Non-pigmented ciliary epithelial cell (primary cell): Measurements from ENCODE around the gene PWWP2B.
"Not testable (repeated sequence)": the region's sequence is repeated elsewhere in the genome, so short reads cannot be mapped to it uniquely, and the experiment has no call there.

Experiments used
- DNase-seq: peaks from one replicate; pipeline ENCODE4 v3.0.0-alpha.2; 2010; ENCODE audit warnings: low read depth

The PWWP2B gene

DNA sequence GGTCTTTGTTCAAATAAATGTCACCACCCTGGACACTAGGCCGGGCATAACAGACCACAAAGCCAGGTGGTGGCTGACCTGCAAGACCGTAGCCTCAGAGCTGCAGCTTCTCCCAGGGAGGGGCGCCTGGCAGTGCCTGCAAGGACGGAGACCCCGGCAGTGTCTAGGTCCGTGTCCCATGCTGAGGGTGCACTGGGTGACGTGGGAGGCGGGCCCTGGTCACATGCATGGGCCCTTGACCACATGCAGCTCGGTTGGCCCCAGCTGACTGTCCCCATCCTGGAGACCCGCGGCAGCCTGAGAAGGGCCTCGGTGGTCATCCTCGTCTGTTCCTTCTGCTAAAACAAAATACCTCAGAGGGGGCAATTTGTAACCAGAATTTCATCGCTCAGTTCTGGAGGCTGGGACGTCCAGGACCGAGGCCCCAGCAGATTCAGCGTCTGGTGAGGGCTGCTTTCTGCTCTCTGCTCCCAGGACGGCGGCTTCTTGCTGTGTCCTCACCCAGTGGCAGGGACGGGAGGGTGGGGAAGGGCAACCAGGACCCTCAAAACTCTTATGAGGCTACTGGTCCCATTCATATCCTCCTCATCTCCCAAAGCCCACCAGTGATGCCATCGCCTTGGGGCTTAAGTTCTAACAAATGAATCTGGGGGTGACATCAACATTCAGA, 36.8 kb downstream of the PWWP2B start:
- DNase-seq = no peak

DNA sequence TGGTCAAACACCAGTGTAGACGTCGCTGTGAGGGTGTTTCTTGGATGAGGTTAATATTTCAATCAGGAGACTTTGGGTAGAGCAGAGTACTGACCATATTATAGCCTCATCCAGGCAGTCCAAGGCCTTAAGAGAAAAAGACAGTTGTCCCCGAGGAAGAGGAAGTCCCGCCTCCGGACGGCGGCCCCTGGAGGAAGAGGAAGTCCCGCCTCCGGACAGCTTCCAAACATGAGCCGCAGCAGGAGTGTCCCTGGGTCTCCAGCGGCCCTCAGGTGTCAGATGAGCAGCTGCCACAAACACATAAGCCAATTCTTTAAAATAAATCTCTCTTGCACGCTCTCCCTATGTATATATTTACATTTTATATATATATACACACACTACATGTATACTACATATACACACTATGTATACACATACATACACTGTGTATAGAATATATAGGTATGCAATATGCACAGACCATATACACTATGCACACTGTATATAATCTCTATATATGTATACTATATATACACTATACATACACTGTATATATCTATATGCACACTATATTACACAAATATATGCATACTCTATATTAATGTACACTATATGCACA, 37.5 kb downstream of the PWWP2B start:
- DNase-seq = no peak

DNA sequence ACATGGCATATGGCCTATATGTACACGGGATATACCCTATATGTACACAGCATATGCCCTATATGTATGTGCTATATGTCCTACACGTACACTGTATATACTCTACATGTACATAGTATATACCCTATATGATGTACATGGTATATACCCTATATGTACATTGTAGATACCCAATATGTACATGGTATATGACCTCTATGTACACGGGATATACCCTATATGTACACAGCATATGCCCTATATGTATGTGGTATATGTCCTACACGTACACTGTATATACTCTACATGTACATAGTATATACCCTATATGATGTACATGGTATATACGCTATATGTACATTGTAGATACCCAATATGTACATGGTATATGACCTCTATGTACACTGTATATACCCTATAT, 38.3 kb downstream of the PWWP2B start:
- DNase-seq = not testable (repeated sequence)

DNA sequence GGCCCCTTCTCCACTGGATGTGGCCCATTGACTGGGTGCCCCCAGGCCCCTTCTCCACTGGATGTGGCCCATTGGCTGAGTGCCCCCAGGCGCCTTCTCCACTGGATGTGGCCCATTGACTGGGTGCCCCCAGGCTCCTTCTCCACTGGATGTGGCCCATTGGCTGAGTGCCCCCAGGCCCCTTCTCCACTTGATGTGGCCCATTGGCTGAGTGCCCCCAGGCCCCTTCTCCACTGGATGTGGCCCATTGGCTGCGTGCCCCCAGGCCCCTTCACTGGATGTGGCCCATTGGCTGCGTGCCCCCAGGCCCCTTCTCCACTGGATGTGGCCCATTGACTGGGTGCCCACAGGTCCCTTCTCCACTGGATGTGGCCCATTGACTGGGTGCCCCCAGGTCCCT, 39.1 kb downstream of the PWWP2B start:
- DNase-seq = not testable (repeated sequence)

DNA sequence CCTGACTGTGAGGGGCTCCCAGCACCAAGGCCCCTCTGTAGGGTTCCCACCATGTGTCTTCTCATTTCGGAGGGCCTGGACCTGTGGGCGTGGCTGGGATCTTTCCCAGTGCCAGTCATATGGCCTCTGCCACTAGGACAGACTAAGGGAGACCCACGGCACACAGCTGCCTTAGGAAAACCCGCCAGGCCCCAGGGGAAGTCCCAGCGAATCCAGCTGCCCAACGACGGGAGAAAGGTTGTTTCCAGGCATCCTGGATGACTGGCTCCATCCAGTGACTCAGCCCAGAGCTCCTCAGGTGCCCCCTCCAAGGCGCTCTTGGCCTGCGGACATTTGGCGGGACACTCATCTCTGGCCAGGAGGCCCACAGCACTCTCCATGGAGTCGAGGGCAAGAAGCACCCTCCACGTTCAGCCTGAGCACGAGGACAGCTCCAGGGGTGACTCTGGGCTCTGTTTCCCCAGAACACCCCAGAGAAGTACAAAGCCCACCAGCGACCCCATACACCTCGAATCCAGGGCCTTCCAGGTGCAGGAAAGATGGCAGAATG, 39.9 kb downstream of the PWWP2B start:
- DNase-seq = no peak

DNA sequence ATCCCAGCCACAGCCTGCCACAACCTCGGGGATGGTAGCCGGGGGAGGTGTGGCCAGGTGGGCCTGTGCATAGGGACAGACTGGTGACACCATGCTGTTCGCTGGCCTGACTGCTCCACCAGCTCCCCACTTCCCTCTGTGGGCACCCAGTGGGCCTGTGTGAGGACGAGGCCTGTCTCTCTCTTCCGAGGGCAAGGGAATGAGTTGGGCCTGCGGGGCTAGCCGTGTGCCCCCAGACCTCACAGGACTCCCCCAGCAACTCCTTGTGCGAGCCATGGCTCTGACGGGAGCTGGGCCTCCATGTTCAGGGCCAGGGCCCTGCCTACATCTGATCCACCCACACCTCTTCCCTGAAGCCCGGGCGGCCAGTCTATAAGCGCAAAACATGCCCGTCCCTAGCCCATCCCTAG, 40.5 kb downstream of the PWWP2B start:
- DNase-seq = no peak

DNA sequence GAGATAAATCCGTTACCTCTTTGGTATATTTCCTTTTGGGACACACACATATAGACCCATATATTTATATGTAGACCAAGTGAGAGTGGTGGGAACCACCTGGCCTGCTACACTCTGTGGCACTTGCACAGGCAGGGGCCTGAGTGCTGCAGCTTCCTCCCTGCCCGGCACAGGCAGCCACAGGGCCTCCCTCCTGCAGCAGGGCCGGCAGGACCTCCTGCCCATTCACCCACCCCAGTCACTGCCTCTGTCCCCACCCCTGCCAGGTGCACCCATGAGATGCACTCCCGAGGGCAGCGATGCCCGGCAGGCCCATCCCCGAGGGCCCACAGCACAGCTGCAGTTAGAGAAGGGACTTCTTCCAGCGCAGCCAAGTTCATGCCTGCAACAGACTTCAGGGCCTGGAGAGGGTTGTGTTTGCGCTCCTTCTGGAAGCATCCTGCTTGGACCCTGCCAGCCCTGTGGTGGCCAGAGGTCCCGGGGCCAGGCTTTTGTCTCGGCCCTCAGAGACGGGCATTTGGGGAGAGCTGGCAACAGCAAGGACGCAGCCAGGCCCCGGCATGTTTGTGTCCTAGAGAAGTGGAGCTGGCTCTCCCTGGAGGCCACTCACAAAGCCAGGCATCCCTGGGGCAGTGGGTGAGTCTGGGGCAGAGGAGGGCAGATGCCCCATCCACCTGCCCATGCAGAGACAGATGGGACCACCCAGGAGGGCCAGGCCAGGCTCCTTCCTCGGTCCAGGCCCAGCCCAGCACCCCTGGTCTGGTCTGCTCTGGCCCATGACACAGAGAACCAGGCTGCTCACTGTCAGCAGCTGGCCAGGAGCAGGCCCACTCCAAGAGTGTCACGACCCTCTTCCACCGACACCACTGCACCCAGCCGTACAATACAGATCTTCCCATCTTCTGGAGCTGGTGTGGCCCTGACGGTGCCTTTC, 41.4 kb downstream of the PWWP2B start:
- DNase-seq = no peak

DNA sequence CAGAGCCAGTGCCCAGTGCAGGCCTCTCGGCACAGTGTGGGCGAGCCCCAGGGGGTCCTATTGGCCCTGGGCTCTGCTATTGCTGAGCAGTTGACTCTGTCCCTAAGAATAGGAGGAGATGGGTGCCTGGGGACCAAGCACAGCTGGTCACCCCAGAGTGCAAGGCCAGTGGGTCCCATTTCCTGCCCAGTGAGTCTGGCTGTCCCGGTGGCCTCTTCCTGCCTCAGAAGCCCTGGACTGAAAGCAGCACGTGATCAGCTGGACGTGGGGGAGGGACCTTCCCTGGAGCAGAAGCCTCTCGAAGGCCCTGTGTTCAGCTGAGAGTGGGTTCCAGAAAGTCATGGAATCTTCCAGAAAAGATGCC, 42.0 kb downstream of the PWWP2B start:
- DNase-seq = no peak

DNA sequence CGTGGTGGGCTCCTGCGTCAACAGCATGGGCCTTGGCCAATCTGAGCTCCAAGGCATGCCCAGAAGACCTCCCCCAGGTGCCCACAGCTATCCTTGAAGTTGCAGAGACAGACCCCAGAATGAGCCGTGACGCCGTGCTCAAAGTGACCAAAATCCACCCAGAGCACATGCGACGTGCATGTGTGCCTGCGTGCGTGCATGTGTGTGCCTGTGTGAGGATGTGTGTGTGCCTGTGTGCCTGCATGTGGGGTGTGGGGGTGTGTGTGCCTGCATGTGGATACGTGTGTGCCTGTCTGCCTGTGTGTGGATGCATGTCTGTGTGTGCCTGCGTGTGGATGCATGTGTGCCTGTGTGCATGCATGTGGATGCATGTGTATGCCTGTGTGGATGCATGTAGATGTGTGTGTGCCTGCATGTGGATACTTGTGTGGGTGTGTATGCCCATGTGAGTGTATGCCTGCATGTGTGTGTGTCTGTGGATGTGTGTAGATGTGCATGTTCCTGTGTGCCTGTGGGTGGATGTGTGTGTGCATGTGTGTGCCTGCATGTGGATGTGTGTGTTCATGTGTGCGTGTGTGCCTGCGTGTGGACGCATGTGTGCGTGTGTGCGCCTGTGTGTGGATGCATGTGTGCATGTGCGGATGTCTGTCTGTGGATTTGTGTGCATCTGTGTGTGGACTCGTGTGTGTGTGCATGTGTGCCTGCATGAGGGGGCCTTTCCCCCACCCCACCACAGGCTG, 42.6 kb downstream of the PWWP2B start:
- no peak for DNase-seq

DNA sequence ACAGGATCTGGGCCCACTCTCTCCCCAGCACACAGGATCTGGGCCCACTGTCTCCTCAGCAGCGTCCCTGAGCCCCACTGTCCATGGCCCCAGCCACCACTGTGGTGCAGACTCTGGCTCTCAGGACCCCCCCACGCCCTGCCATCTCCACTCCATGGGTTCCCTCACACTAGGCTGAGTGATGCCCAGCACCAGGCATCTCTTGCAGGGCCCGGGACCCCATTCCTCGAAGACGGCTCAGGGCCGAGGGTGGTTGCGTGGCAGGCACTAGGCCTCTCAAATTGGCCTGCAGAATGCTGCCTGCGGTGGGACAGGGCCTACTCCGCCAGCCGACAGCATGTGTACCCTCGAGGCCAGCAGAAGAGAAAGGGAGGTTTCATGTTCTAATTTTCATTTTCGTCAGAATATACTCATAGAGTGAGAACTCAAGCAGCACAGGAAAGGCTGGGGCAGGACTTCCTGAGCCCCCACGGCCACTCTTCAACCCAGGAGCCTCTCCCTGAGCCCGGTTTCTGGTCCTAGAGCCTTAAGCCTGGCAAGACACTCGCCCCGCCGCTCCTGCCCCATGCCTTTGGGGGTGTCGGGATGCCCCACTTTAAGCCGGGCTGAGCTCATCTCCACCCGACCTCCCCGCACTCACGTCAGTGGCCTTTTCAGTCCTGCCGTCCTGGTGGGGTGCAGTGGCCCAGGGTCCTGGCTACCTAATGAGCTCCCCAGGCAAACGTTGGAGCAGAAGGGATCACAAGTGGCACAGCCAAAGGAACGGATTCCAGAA, 44.0 kb downstream of the PWWP2B start:
- DNase-seq = no peak

DNA sequence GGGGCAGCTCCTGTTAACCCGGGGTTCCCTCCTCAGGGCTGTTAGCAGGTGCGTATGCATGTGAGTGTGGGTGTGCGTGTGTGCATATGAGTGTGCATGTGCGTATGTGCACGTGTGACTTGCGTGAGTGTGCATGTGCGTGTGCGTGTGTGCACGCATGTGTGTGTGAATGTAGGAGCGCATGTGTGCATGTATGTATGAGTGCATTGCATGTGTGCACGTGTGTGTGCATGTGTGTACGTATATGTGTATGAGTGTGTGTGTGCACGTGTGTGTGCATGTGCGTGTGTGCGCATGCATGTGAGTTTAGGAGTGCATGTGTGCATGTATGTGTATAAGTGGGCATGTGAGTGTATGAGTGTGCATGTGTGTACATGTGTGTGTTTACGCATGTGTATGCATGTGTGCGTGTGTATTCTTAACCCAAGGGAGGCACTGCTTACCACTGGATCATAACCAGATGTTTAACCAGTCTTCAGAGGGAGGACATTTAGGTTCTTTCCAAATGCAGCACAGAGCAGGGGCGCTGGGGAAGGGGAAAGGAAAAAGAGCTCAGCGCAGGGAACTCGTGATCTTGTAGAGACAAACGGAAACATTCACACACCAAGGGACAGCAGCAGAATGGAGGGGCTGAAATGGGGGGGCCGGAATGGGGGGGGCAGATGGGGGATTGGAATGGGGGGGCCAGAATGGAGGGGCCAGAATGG, 45.0 kb downstream of the PWWP2B start:
- no peak for DNase-seq

DNA sequence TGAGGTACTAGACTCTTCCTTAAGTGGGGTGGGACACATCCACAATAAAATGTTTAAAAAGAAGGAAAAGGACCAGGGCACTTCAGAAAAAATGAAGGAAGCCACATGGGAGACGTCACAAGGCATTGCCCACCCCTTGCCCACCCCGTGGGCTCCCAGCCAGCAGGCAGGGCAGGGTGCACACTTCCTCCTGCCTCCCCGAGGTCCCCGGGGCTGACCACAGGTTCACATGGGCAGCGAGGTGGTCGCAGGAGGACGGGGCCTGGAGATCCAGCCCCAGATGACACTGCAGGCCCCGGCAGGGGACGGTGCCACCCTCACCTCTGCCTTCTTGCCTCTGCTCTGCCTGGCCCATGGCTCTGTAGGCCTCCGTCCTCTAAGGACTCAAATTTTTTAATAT, 45.6 kb downstream of the PWWP2B start:
- DNase-seq = no peak

DNA sequence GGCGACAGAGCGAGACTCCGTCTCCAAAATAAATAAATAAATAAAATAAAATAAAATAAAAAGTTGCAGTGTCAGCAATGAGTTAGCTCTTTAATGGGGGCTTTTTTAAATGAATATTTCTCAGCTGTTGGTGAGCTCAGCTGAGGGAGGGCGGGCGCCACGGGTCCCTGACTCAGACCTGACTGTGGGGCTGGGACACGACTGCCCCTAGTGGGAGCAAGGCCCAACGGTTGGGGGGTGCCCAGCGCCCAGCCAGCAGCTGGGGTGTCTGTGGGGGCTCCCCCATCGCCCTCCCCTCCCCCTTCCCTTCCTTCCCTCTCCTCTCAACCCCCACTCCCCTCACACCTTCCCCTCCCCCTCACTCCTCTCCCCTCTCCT, 46.6 kb downstream of the PWWP2B start:
- DNase-seq = no peak

DNA sequence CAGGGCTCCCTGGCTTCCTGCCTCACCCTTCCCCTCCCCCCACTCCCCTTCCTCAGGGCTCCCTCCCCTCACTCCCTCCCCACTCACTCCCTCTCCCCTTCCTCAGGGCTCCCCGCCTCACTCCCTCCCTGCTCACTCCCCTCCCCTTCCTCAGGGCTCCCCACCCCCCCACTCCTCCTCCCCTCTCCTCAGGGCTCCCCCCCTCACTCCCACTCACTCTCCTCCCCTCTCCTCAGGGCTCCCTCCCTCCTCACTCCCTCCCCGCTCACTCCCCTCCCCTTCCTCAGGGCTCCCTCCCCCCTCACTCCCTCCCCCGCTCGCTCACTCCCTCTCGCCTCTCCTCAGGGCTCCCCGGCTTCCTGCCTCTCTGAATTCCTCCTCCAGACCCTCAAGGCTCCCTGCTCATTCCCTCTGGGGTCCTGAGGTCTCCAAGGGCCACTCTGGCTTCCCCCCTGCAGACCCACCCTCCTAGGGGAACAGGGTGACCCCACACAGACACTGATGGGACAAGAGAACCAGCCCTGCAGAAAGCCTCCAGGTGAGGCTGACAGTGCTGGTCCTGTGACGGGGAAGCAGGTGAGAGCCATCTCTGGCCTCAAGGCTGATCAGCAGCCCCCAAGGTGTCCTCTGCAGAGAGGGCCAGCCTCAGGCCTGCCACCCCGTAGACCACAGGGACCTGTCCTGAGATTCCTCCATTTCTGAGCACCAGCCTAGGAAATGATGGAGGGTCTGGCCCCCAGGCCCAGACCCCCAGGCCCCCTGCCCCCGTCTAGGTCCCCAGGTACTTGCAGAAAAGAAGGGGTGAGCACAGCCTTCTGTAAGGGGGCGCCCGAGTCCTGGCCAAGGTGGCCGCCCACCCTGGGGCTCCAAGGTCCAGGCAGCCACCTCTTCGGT, 47.2 kb downstream of the PWWP2B start:
- no peak for DNase-seq

DNA sequence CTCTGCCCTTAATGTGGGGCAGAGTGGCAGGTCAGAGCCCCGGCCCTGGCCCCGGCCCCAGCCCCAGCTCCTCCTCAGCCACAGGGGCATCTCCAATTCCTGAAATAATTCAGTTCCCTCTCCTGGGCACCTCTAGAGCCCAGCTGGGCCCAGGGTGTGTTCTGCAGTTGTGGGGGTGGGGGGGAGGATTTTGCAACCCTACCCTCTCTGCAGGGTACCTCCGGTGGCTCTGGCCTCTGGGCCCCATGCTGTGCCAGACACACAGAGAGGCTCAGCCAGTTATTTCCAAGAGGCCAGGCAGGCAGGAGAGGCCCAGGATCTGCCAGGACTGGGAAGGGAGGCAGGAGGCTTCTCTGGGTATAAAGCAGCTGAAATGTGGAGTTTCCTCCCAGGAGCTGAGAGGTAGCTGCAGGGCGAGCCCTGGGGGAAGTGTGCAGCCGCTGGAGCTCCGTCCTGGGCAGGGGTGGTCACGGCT, 47.9 kb downstream of the PWWP2B start:
- no peak for DNase-seq

DNA sequence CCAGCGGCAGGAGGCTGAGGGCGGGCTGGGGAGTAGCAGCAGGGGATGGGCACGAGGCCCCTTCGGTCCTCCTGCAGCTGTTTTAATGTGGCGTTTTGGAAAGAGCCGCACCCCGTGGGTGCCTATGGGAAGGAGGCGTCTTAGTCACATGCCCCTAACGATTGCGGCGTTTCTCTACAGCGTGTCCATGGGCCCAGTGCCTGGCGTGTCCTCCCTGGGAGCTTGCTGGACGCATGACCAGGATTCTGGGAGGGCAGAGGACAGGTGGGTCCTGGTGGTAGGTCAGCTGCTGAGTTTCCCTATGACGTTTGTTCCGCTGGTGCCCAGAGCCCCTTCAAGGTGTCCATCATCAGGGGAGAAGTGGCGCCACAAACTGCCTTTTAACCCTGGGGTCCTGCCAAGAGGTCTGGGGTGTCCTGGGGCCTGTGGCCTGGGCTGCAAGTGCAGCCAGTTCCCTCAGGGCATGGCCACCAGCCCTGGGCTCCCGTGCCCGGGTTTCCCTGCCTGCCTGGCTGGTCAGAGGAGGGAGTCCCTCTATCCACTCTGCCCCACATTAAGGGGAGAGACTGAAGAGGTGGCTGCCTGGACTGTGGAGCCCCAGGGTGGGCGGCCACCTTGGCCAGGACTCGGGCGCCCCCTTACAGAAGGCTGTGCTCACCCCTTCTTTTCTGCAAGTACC, 48.7 kb downstream of the PWWP2B start:
- no peak for DNase-seq

DNA sequence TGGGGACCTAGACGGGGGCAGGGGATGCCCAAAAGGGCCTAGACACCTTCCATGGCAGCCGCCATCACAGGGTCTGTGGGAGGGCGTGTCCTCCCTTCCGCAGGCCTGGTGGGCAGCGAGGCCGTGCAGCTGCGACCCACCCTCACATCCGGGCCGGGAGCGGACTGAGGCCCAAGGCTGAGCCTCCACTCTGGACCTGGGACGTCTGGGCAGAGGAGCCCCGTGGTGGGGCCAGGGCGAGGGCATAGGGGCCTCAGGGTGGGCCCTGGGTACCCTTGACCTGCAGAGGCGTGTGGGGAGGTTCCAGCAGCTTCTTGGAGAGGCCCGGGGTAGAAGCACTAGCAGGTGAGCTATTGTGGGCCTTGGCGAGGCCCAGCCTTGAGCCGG, 49.2 kb downstream of the PWWP2B start:
- no peak for DNase-seq

DNA sequence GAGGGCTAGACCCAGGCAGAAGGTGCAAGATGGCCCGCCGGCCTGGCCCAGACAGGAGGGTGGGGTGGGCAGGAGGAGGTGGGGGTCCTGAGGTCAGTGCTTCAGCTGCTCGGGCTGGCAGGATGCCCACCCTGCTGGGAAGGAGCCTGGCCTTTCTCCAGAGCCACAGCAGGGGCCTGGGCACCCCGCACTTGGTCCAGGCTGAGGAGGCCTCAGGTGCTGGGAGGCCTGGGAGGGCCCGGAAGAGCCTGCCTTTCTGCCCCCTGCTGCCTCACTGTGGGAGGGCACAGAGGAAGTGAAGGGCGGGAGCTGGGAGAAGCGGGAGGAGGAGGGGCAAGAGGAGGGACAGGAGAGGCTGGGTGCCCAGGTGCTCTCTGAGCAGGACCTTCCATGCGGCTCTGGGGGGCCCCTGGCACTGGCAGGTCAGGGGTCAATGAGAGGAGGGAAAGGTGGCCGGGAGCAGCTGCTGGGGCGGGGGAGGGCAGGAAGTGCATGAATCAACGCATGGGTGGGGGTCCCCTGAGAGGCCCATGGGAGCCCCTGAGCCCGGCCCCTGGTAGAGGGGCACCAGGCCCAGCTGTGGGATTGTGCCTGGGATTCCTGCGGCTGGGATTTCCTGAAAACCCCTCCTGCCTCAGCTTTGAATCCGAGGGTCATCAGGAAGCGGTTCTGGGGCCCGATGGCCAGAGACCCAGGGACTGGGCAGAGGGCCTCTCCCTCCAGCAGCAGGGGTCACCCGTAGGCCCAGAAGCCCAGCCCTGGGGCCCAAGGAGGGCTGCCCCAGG, 49.9 kb downstream of the PWWP2B start:
- DNase-seq = no peak
